Lower leg skin (tissue), 4 donors: ENCODE data around the gene SOWAHA. TPM values are rescaled to one million over a fixed set of nuclear protein-coding genes. Genes with fewer than 3 reads are reported as not detected.

Experiments used
- DNase-seq, 2 donors: peaks; one replicate each; pipeline ENCODE4 v3.0.0-alpha.2; 2019; ENCODE audit warnings: low spot score in 2 of 2
- H3K4me3 ChIP-seq: fragments of 200-600 bp; sonication (generic); 2 replicates; pipeline ENCODE4 v1.5.1; 2017; ENCODE audit warnings: mild to moderate bottlenecking, low read depth; ENCODE audit not compliant: poor library complexity, severe bottlenecking
- CTCF ChIP-seq, 3 donors: fragments of 450-650 bp; IDR thresholded peaks; one replicate each; pipeline ENCODE4 v1.5.1; 2016; ENCODE audit warnings: antibody characterized with exemption in 3 of 3, mild to moderate bottlenecking in 3 of 3, moderate library complexity in 2 of 3
- POLR2A ChIP-seq, 2 donors: fragments of 450-650 bp; IDR thresholded peaks; one replicate each; pipeline ENCODE4 v1.6.1; 2016 to 2017; ENCODE audit warnings: antibody characterized with exemption in 2 of 2, mild to moderate bottlenecking in 1 of 2, moderate library complexity in 1 of 2
- WGBS, 2 donors: methylation state at CpG; one replicate each; pipeline ENCODE4 v1.1.5; 2018; 5-methylcytosine and 5-hydroxymethylcytosine counted together
- intact Hi-C: fragments of 100-400 bp; cut with DNase I; formaldehyde crosslinking; loops from one replicate; pipeline ENCODE4 v1.15.0; 2023; ENCODE audit warnings: low total_unique reads
- total RNA-seq, 4 donors: library from RNA; depleted of rRNA; stranded (reverse); fragments of >200 nt; gene quantifications; one replicate each; pipeline ENCODE4 v1.1.0, GENCODE V29; 2016

The SOWAHA gene
- total RNA-seq, 4 donors from 2014 or later, result 0.08 to 1.0 (median 0.79) TPM

GRCh38 chr5:132822650-132823480, 9.8 kb downstream of the SOWAHA start:
- no peak for TF ChIP-seq POLR2A (IDR thresholded peaks at IDR 0.05)
- intact Hi-C loops, result no loop called here
- 53 to 59% methylated on average over 28 to 34 of the region's 68 CpGs for WGBS, 2 donors
- no peak for DNase-seq
- H3K4me3 ChIP-seq, result no peak overlapping the region

- intact Hi-C loops, result no loop called here
- no peak overlapping the region for H3K4me3 ChIP-seq
- no peak for DNase-seq
- TF ChIP-seq POLR2A (IDR thresholded peaks at IDR 0.05) (no peak), CTCF (IDR thresholded peaks at IDR 0.05) (no peak)
- WGBS, 2 donors, result 92 to 95% methylated on average over 5 to 7 of the region's 7 CpGs
These were observed 10.5 kb downstream of the SOWAHA start for GRCh38 chr5:132823481-132824050.

GRCh38 chr5:132824426-132824825, 11.3 kb downstream of the SOWAHA start:
- TF ChIP-seq POLR2A (IDR thresholded peaks at IDR 0.05), result no peak
- TF ChIP-seq CTCF (IDR thresholded peaks at IDR 0.05), result no peak
- DNase-seq, result no peak
- no peak overlapping the region for H3K4me3 ChIP-seq
- intact Hi-C loops, result no loop called here
- 91 to 93% methylated on average over 3 of the region's 3 CpGs for WGBS, 2 donors

GRCh38 chr5:132825033-132825833, 12.1 kb downstream of the SOWAHA start:
- no peak for TF ChIP-seq CTCF (IDR thresholded peaks at IDR 0.05)
- no peak for TF ChIP-seq POLR2A (IDR thresholded peaks at IDR 0.05)
- H3K4me3 ChIP-seq, result no peak overlapping the region
- WGBS, 2 donors, result 61 to 77% methylated on average over 30 to 36 of the region's 71 CpGs
- intact Hi-C loops, result no loop called here
- DNase-seq, result no peak

- intact Hi-C loops, result no loop called here
- no peak overlapping the region for H3K4me3 ChIP-seq
- DNase-seq, result no peak
- WGBS, 2 donors, result 71 to 74% methylated on average over 24 to 32 of the region's 43 CpGs
- TF ChIP-seq POLR2A (IDR thresholded peaks at IDR 0.05) (no peak), CTCF (IDR thresholded peaks at IDR 0.05) (no peak)
These were observed 12.8 kb downstream of the SOWAHA start for GRCh38 chr5:132825834-132826391.
